NB4 (cell line): ENCODE results near the gene SPON1.

Experiments used
- MAX ChIP-seq: IDR thresholded peaks from 2 replicates; pipeline ENCODE4 v1.6.1; 2011; ENCODE audit warnings: low read depth, low read length
- MYC ChIP-seq: IDR thresholded peaks from 2 replicates; pipeline ENCODE4 v1.6.1; 2011; ENCODE audit warnings: low read depth, low read length
- POLR2A ChIP-seq: IDR thresholded peaks from 2 replicates; pipeline ENCODE4 v1.6.1; 2011; ENCODE audit warnings: mild to moderate bottlenecking; ENCODE audit not compliant: insufficient read length; ENCODE audit errors: extremely low read depth
- TF ChIP-seq, protein P1 (sequence below): IDR thresholded peaks from one replicate; pipeline ENCODE4 v1.5.1; 2012; ENCODE audit warnings: low read depth, low read length

GRCh38 chr11:14001597-14001996 lies 39.1 kb downstream of the SPON1 start:
- TF ChIP-seq, protein P1, sequence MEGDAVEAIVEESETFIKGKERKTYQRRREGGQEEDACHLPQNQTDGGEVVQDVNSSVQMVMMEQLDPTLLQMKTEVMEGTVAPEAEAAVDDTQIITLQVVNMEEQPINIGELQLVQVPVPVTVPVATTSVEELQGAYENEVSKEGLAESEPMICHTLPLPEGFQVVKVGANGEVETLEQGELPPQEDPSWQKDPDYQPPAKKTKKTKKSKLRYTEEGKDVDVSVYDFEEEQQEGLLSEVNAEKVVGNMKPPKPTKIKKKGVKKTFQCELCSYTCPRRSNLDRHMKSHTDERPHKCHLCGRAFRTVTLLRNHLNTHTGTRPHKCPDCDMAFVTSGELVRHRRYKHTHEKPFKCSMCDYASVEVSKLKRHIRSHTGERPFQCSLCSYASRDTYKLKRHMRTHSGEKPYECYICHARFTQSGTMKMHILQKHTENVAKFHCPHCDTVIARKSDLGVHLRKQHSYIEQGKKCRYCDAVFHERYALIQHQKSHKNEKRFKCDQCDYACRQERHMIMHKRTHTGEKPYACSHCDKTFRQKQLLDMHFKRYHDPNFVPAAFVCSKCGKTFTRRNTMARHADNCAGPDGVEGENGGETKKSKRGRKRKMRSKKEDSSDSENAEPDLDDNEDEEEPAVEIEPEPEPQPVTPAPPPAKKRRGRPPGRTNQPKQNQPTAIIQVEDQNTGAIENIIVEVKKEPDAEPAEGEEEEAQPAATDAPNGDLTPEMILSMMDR = no peak
- no peak for TF ChIP-seq POLR2A
- TF ChIP-seq MYC = no peak
- TF ChIP-seq MAX = no peak
